Measurements from ENCODE around the gene AKR1C1. TPM values are rescaled to one million over a fixed set of nuclear protein-coding genes. Genes with fewer than 3 reads are reported as not detected.
"Not testable (repeated sequence)": the region's sequence is repeated elsewhere in the genome, so short reads cannot be mapped to it uniquely, and the experiment has no call there.

The AKR1C1 gene
- polyA plus RNA-seq, 1 experiment, result 125 TPM

DNA sequence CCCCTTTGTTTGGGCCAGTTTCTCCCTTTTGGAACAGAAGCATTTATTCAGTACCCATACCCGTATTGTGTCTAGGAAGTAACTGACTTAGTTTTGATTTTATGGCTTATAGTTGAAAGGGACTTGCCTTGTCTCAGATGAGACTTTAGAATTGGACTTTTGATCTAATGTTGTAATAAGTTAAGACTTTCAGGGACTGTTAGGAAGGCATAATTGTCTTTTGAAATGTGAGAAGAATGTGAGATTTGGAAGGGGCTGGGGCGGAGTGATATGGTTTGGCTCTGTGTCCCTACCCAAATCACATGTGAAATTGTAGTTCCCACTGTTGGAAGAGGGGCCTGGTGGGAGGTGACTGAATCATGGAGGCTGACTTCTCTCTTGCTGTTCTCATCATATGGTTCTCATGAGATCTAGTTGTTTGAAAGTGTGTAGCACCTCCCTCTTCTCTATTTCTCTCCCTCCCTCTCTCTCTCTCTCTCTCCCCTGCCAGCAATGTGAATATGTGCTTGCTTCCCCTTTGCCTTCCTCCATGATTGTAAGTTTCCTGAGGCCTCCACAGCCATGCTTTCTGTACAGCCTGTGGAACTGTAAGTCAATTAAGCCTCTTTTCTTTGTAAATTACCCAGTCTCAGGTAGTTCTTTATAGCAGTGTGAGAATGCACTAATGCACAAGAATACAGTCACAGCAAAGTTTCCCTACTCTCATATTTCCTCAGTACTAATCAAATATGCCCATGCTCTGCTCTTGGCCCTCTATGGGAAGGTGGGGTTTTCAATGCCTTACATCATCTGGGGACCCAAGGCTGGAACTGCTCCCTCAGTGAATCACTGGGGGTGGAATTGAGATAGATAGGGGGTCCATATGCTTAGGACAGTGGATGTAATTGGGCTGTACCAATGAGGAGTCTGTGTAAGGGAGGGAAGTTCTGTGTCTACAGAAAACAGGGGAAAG lies 17.2 kb upstream of the AKR1C1 start:
- ChIA-PET POLR2A (interaction anchor here (1.6 kb wide), 1 partner anchor 63 kb away, joined by 4 read pairs; no protein-coding TSS in a partner anchor), CTCF (interaction anchor here (1.5 kb wide), 1 partner anchor 96 kb away, joined by 3 read pairs; no protein-coding TSS in a partner anchor)
- H3K27me3 ChIP-seq (ENCODE audit: control insufficient read depth, insufficient read depth, low read length), result no peaks in the 10 kb centered on the region
- TF ChIP-seq, protein P1, sequence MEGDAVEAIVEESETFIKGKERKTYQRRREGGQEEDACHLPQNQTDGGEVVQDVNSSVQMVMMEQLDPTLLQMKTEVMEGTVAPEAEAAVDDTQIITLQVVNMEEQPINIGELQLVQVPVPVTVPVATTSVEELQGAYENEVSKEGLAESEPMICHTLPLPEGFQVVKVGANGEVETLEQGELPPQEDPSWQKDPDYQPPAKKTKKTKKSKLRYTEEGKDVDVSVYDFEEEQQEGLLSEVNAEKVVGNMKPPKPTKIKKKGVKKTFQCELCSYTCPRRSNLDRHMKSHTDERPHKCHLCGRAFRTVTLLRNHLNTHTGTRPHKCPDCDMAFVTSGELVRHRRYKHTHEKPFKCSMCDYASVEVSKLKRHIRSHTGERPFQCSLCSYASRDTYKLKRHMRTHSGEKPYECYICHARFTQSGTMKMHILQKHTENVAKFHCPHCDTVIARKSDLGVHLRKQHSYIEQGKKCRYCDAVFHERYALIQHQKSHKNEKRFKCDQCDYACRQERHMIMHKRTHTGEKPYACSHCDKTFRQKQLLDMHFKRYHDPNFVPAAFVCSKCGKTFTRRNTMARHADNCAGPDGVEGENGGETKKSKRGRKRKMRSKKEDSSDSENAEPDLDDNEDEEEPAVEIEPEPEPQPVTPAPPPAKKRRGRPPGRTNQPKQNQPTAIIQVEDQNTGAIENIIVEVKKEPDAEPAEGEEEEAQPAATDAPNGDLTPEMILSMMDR (IDR thresholded peaks at IDR 0.05; ENCODE audit: low read depth, low read length), result no peak
- no peaks in the 10 kb centered on the region for H3K9me3 ChIP-seq (ENCODE audit: control insufficient read depth, insufficient read depth, low read length)
- H3K27ac ChIP-seq (ENCODE audit: low read depth, low read length), result no peak overlapping the region
- no peak overlapping the region for H3K4me3 ChIP-seq (ENCODE audit: low read depth, low read length)
- DNase-seq (ENCODE audit: low read depth, low spot score), result no peak

DNA sequence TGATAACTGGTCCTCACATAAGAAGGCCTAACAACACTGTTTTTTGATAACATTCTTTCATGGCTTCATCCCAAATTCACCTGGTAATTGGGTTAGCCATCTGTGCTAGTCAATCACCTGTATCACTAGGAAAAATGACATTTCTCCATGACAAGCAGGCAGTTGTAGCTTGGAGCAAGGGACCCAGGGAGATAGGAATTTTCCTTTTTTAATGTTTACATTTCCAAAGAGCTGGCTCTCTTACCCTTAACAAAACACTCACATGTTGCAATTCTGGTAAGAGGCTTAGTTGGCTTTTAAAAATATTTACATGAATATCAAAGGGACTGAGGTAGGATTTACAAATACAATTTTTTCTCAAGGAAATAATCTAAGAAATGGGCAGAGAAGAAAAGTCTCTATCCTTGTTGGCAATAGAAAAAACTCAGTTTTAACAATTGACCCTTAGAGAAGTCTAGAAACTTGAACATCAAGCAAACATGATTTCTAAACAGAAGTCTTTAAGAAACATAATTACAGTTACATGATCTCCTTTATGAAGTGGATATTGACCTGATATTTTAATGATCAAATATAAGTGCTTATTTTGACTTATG lies 16.1 kb upstream of the AKR1C1 start:
- no peaks in the 10 kb centered on the region for H3K27me3 ChIP-seq (ENCODE audit: control insufficient read depth, insufficient read depth, low read length)
- no peak overlapping the region for H3K4me3 ChIP-seq (ENCODE audit: low read depth, low read length)
- H3K9me3 ChIP-seq (ENCODE audit: control insufficient read depth, insufficient read depth, low read length), result no peaks in the 10 kb centered on the region
- H3K27ac ChIP-seq (ENCODE audit: low read depth, low read length), result no peak overlapping the region
- POLR2A ChIA-PET, result interaction anchor here (1.4 to 1.6 kb wide), 2 partner anchors 16 to 64 kb away, joined by 4 read pairs; partner anchors contain the start of gene AKR1C1
- DNase-seq (ENCODE audit: low read depth, low spot score), result peak; percentile 20
- TF ChIP-seq, protein P1 (IDR thresholded peaks at IDR 0.05; ENCODE audit: low read depth, low read length), result no peak
- CTCF ChIA-PET, result interaction anchor here (1.5 to 3.2 kb wide), 2 partner anchors 97 to 132 kb away, joined by 5 to 21 read pairs; no protein-coding TSS in a partner anchor

DNA sequence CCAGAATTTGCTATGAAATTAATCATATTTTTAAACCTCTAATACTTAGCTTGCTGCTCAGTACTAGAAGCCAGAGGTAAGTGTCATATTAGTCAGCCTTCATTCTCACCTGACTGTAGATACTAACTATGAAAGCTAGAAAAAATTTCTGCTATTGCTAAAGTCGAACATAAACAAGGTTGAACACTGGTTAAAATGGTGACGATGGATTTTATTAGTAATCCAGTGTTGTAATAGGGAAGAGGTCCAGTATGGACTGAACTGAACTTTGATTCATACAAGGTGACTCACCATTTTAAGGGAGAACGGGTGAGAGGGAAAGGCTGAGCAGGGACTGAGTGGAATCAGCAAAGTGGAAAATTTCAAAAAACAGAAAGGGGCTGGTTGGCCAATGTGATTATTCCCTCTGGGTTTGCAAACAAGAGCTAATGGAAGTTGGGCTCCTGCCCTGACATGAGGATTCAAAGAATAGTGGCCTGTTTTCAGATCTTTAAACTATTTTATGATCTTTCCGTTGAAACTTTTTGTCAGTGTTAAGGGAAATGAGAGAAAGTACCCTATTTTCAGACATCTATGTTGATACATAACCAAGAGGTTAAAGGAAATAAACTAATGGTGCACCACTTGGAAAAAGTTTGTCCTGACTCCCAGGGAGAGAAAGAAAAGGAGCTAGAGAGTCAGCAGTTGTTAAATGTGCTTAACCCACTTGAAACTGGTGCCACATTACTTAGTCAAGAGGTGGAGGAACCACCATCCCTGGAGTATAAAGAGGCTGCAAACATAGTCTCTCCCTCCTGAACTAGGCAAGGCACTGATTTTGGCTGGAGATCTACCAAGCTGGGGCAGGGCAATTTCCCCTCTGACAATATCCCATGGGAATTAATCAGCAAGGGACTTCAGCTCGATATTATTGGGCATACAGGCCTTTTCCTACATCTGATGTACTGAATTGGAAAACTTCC lies 15.3 kb upstream of the AKR1C1 start:
- POLR2A ChIA-PET, result interaction anchor here (0.6 to 1.6 kb wide), 4 partner anchors 15 to 1977 kb away, joined by 3 to 4 read pairs (median 4); partner anchors contain the start of gene AKR1C1
- DNase-seq (ENCODE audit: low read depth, low spot score), result peak; percentile 87
- Histone ChIP-seq H3K4me3 (ENCODE audit: low read depth, low read length) (no peak overlapping the region), H3K9me3 (ENCODE audit: control insufficient read depth, insufficient read depth, low read length) (no peaks in the 10 kb centered on the region), H3K27ac (ENCODE audit: low read depth, low read length) (peak overlapping the region; percentile 81), H3K27me3 (ENCODE audit: control insufficient read depth, insufficient read depth, low read length) (no peaks in the 10 kb centered on the region)
- CTCF ChIA-PET, result interaction anchor here (1.5 to 3.2 kb wide), 2 partner anchors 98 to 133 kb away, joined by 5 to 21 read pairs; no protein-coding TSS in a partner anchor
- TF ChIP-seq, protein P1 (IDR thresholded peaks at IDR 0.05; ENCODE audit: low read depth, low read length), result no peak

DNA sequence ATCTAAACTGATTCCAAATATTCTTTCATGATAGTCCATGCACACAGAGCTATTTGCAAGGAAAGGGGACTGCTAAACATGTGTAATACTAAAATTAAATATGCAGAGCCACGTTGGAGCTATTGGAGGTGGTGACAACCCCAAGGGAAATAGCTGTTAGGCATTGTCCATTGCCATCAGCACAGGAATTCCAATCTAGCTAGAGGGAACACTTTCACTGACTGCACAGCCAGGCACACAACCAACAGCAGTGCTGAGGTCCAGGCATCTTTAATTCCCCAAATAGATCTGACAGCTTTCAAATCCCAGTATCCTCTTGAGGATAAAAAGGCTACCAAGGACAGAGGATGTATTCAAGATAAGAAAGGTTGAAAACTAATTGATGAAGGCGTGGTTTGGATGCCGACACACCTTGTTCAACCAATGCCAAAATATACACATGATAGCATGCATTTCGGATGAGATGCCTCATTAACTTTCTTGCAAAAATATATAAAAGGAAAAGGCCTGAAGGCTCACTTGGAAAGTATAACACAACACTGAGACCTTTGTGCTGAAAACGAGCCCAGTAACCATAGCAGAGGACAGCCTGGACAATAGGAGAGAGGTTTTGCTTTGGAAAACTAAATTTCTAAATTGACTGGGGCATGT lies 11.6 kb upstream of the AKR1C1 start:
- CTCF ChIA-PET; DNase-seq (ENCODE audit: low read depth, low spot score); H3K4me3 ChIP-seq (ENCODE audit: low read depth, low read length); H3K9me3 ChIP-seq (ENCODE audit: control insufficient read depth, insufficient read depth, low read length); H3K27ac ChIP-seq (ENCODE audit: low read depth, low read length); H3K27me3 ChIP-seq (ENCODE audit: control insufficient read depth, insufficient read depth, low read length); POLR2A ChIA-PET: not testable (repeated sequence)
